Esophagus muscularis mucosa (tissue), 4 donors: Measurements from ENCODE around the gene DLK1. TPM values are rescaled to one million over a fixed set of nuclear protein-coding genes. Genes with fewer than 3 reads are reported as not detected.

ENCODE experiments used
- DNase-seq: peaks from one replicate; pipeline ENCODE4 v3.0.0-alpha.2; 2017; ENCODE audit errors: extremely low spot score
- H3K27ac ChIP-seq, 4 donors: fragments of 200-600 bp; sonication (generic); replicated peaks in 1 of 4; 1 replicate in 3 of 4; 2 replicates in 1 of 4; pipeline ENCODE4 v1.5.1; 2016 to 2019; ENCODE audit warnings: mild to moderate bottlenecking in 1 of 4
- H3K27me3 ChIP-seq, 4 donors: fragments of 200-600 bp; sonication (generic); one replicate each; pipeline versions ENCODE4 v1.5.1 to v1.6.0; 2016 to 2019
- H3K36me3 ChIP-seq, 4 donors: fragments of 200-600 bp; sonication (generic); one replicate each; pipeline ENCODE4 v1.5.1; 2016 to 2019
- H3K4me1 ChIP-seq, 4 donors: fragments of 200-600 bp; sonication (generic); one replicate each; pipeline ENCODE4 v1.5.1; 2016 to 2019
- H3K4me3 ChIP-seq, 4 donors: fragments of 200-600 bp; sonication (generic); 1 replicate in 2 of 4; 2 replicates in 2 of 4; pipeline ENCODE4 v1.5.1; 2016 to 2019; ENCODE audit warnings: mild to moderate bottlenecking in 4 of 4, moderate library complexity in 1 of 4
- H3K9me3 ChIP-seq, 4 donors: fragments of 200-600 bp; sonication (generic); 1 replicate in 3 of 4; 2 replicates in 1 of 4; pipeline ENCODE4 v1.5.1; 2016 to 2019
- CTCF ChIP-seq, 3 experiments: fragments of 200-600 bp in 2 of 3; fragments of 450-650 bp in 1 of 3; sonication (generic) in 2 of 3; IDR thresholded peaks; one replicate each; pipeline ENCODE4 v1.5.1; 2017 to 2019; ENCODE audit warnings: antibody characterized with exemption in 3 of 3, mild to moderate bottlenecking in 2 of 3, moderate library complexity in 1 of 3
- EP300 ChIP-seq: sonication (generic); formaldehyde crosslinking; IDR thresholded peaks from one replicate; pipeline ENCODE4 v1.6.1; 2017; ENCODE audit warnings: antibody characterized with exemption
- POLR2A ChIP-seq: fragments of 450-650 bp; IDR thresholded peaks from one replicate; pipeline ENCODE4 v1.6.1; 2017; ENCODE audit warnings: antibody characterized with exemption, moderate library complexity, mild to moderate bottlenecking, low read depth
- POLR2AphosphoS5 ChIP-seq, 2 donors: sonication (generic); formaldehyde crosslinking; IDR thresholded peaks; one replicate each; pipeline ENCODE4 v1.6.1; 2017; ENCODE audit warnings: antibody characterized with exemption in 2 of 2
- WGBS: methylation state at CpG from one replicate; pipeline ENCODE4 v1.1.5; 2018; 5-methylcytosine and 5-hydroxymethylcytosine counted together
- intact Hi-C: fragments of 100-400 bp; cut with DNase I; formaldehyde crosslinking; loops from one replicate; pipeline ENCODE4 v1.15.1; 2023
- total RNA-seq, 4 donors: library from RNA; depleted of rRNA; stranded (reverse); fragments of >200 nt; gene quantifications; one replicate each; pipeline versions ENCODE4 v1.1.0 to v1.2.1, GENCODE V29; 2016

The DLK1 gene
- total RNA-seq, 4 donors from 2014 or later: 0.33 TPM; not detected in 3

- TF ChIP-seq CTCF (IDR thresholded peaks at IDR 0.05): no peak
- TF ChIP-seq EP300: no peak
- TF ChIP-seq POLR2AphosphoS5 (IDR thresholded peaks at IDR 0.05): no peak
- no peak for TF ChIP-seq POLR2A
- no peaks in the 10 kb centered on the region for H3K9me3 ChIP-seq
- WGBS: 79% methylated on average over 5 of the region's 5 CpGs
- no peak overlapping the region for H3K27ac ChIP-seq
- no peak overlapping the region for H3K4me3 ChIP-seq
- no peaks in the 10 kb centered on the region for H3K4me1 ChIP-seq
- intact Hi-C loops: no loop called here
- DNase-seq: no peak
- no peaks in the 10 kb centered on the region for H3K36me3 ChIP-seq
- peaks cover 0 to 5% (median 0%) of the 10 kb centered on the region in 4 donors for H3K27me3 ChIP-seq
Measured at GRCh38 chr14:100748403-100748802, 21.7 kb downstream of the DLK1 start.

GRCh38 chr14:100748944-100749343, 22.3 kb downstream of the DLK1 start:
- Histone ChIP-seq H3K27ac (no peak overlapping the region), H3K36me3 (no peaks in the 10 kb centered on the region), H3K4me3 (no peak overlapping the region), H3K27me3 (peaks cover 0 to 5% (median 0%) of the 10 kb centered on the region in 4 donors), H3K9me3 (no peaks in the 10 kb centered on the region), H3K4me1 (no peaks in the 10 kb centered on the region)
- WGBS: 85% methylated on average over 6 of the region's 8 CpGs
- intact Hi-C loops: no loop called here
- DNase-seq: no peak
- TF ChIP-seq POLR2A: no peak
- no peak for TF ChIP-seq CTCF (IDR thresholded peaks at IDR 0.05)
- TF ChIP-seq EP300: no peak
- TF ChIP-seq POLR2AphosphoS5 (IDR thresholded peaks at IDR 0.05): no peak

- Histone ChIP-seq H3K4me1 (no peaks in the 10 kb centered on the region), H3K4me3 (no peak overlapping the region), H3K36me3 (no peaks in the 10 kb centered on the region), H3K27ac (no peak overlapping the region), H3K9me3 (no peaks in the 10 kb centered on the region), H3K27me3 (peaks cover 0 to 5% (median 0%) of the 10 kb centered on the region in 4 donors)
- intact Hi-C loops: no loop called here
- no peak for DNase-seq
- TF ChIP-seq CTCF (IDR thresholded peaks at IDR 0.05) (no peak), EP300 (no peak), POLR2A (no peak), POLR2AphosphoS5 (IDR thresholded peaks at IDR 0.05) (no peak)
- WGBS: 89% methylated on average over 10 of the region's 10 CpGs
Measured at GRCh38 chr14:100749967-100750597, 23.4 kb downstream of the DLK1 start.

GRCh38 chr14:100750762-100751699, 24.3 kb downstream of the DLK1 start:
- peaks cover 0 to 5% (median 0%) of the 10 kb centered on the region in 4 donors for H3K27me3 ChIP-seq
- no peaks in the 10 kb centered on the region for H3K9me3 ChIP-seq
- no peak for DNase-seq
- no peak overlapping the region for H3K27ac ChIP-seq
- WGBS: 85% methylated on average over 17 of the region's 17 CpGs
- no peak for TF ChIP-seq CTCF (IDR thresholded peaks at IDR 0.05)
- no peak for TF ChIP-seq EP300
- no peak for TF ChIP-seq POLR2A
- no peak for TF ChIP-seq POLR2AphosphoS5 (IDR thresholded peaks at IDR 0.05)
- intact Hi-C loops: no loop called here
- H3K36me3 ChIP-seq: no peaks in the 10 kb centered on the region
- H3K4me1 ChIP-seq: no peaks in the 10 kb centered on the region
- H3K4me3 ChIP-seq: no peak overlapping the region
